HTERT RPE-1 (cell line): ENCODE results near the gene COX10.

Experiments used
- in situ Hi-C: fragments of 300-500 bp; cut with MboI; formaldehyde crosslinking; loops from 4 replicates; pipeline ENCODE4 v1.14.3; 2020; ENCODE audit warnings: low sequenced_read_pairs

COX10 gene

GRCh38 chr17:14245002-14245401 lies 175.7 kb downstream of the COX10 start:
- in situ Hi-C loops: no loop called here

- in situ Hi-C loops: no loop called here
Measured at GRCh38 chr17:14245629-14246028, 176.3 kb downstream of the COX10 start.
